Measurements from ENCODE around the gene OR6X1. TPM values are rescaled to one million over a fixed set of nuclear protein-coding genes. Genes with fewer than 3 reads are reported as not detected.

OR6X1 gene
- total and polyA plus RNA-seq, 2 of the 8 experiments (the other 6 are each of a cell fraction or from before 2014, with no cell fraction given), result not detected

- no peak overlapping the region for H3K9ac ChIP-seq (replicated peaks in 1 of 4; ENCODE audit: extremely low read depth in 1 of 4, low read depth in 3 of 4, low read length in 3 of 4)
- peaks cover 18% of the 10 kb centered on the region for H3K79me1 ChIP-seq (ENCODE audit: low read depth, low read length)
- no peak overlapping the region for H3K4ac ChIP-seq (replicated peaks; ENCODE audit: insufficient read length, low read depth, low read length)
- H3K27ac ChIP-seq (ENCODE audit: low read depth, low read length), result no peak overlapping the region
- no peaks in the 10 kb centered on the region; the same call in 1 of the 2 replicates for H3K23me2 ChIP-seq (ENCODE audit: low read depth, low read length)
- H2BK12ac ChIP-seq (ENCODE audit: low read depth, low read length), result no peak overlapping the region
- H2BK5ac ChIP-seq (ENCODE audit: low read depth, low read length), result peak overlapping the region; percentile 36; the same call in 1 of the 2 replicates
- peaks cover 10 to 41% of the 10 kb centered on the region in 2 experiments; a peak in 3 of 4 replicates for H3K79me2 ChIP-seq (ENCODE audit: control insufficient read depth in 1 of 2, insufficient read depth in 2 of 2, low read length in 2 of 2)
- H2AK5ac ChIP-seq (ENCODE audit: low read depth, low read length), result no peak overlapping the region
- no peak overlapping the region for H3K14ac ChIP-seq (ENCODE audit: insufficient read length)
- H2BK15ac ChIP-seq (ENCODE audit: low read length), result no peak overlapping the region
- FAIRE-seq (no peak), DNase-seq (ENCODE audit: low read depth in 1 of 2, low spot score in 2 of 2) (no peak)
- no peak overlapping the region for H3K4me3 ChIP-seq (ENCODE audit: extremely low read depth in 1 of 4, insufficient read depth in 2 of 4, low read depth in 3 of 4, low read length in 4 of 4)
- POLR2A ChIA-PET (ENCODE audit: partially characterized antibody), result interaction anchor here (1.1 to 1.3 kb wide), 3 partner anchors 8 to 12 kb away, joined by 3 to 6 read pairs (median 6); partner anchors contain the start of gene ZNF202
- H2BK20ac ChIP-seq (ENCODE audit: low read length), result no peak overlapping the region
- H2AFZ ChIP-seq (ENCODE audit: low read length), result no peak overlapping the region
- H3K4me2 ChIP-seq (ENCODE audit: insufficient read depth in 1 of 2, low read depth in 2 of 2, low read length in 2 of 2), result no peak overlapping the region
- H3K4me1 ChIP-seq (replicated peaks in 1 of 4; ENCODE audit: control insufficient read depth in 3 of 4, insufficient read depth in 4 of 4, low read length in 3 of 4), result no peaks in the 10 kb centered on the region
- H4K91ac ChIP-seq (replicated peaks; ENCODE audit: insufficient read length, low read length), result no peak overlapping the region
- no peak overlapping the region for H2BK120ac ChIP-seq (replicated peaks; ENCODE audit: low read depth, low read length)
- peaks cover 59 to 89% (median 78%) of the 10 kb centered on the region in 4 experiments for H3K36me3 ChIP-seq (ENCODE audit: control insufficient read depth in 2 of 4, insufficient read depth in 4 of 4, low read length in 3 of 4)
- no peaks in the 10 kb centered on the region for H3K27me3 ChIP-seq (replicated peaks in 1 of 4; ENCODE audit: control insufficient read depth in 3 of 4, extremely low read depth in 1 of 4, insufficient read depth in 3 of 4, low read length in 3 of 4)
- H3K56ac ChIP-seq (replicated peaks; ENCODE audit: insufficient read length, low read depth, low read length), result no peak overlapping the region
- H3K23ac ChIP-seq (ENCODE audit: insufficient read length), result no peak overlapping the region
- H4K8ac ChIP-seq (ENCODE audit: extremely low read depth, insufficient read depth, low read length), result no peak overlapping the region
- WGBS, 2 experiments (ENCODE audit: extremely low coverage in 1 of 2, insufficient coverage in 1 of 2, insufficient read length in 1 of 2, insufficient replicate concordance in 2 of 2, low coverage in 1 of 2, low lambda C conversion rate in 2 of 2, missing lambda C conversion rate in 1 of 2), result 92% methylated on average over 8 of the region's 8 CpGs; no CpG with 5 or more reads in 1 of the 2 experiments
- no peak overlapping the region for H4K5ac ChIP-seq (ENCODE audit: insufficient read length, low read depth, low read length)
- H3K18ac ChIP-seq (ENCODE audit: extremely low read depth, low read length), result no peak overlapping the region
- CTCF ChIA-PET (ENCODE audit: partially characterized antibody), result interaction anchor here (0.9 to 4.1 kb wide), 5 partner anchors 9 to 342 kb away, joined by 5 to 21 read pairs (median 5); no protein-coding TSS in a partner anchor
- no peaks in the 10 kb centered on the region for H4K20me1 ChIP-seq (replicated peaks in 1 of 2; ENCODE audit: control insufficient read depth in 1 of 2, insufficient read depth in 2 of 2, low read length in 2 of 2)
- H3K9me3 ChIP-seq (ENCODE audit: insufficient read depth in 2 of 2, low read depth in 1 of 2, low read length in 1 of 2), result peaks cover 3 to 12% of the 10 kb centered on the region in 2 experiments; a peak in 2 of 4 replicates
- TF ChIP-seq KDM5A (IDR thresholded peaks at IDR 0.05; ENCODE audit: low read length) (no peak), MAX (IDR thresholded peaks at IDR 0.05) (no peak), TEAD4 (IDR thresholded peaks at IDR 0.05; ENCODE audit: low read depth, low read length) (no peak), ASH2L (IDR thresholded peaks at IDR 0.05; ENCODE audit: low read length) (no peak), GABPA (IDR thresholded peaks at IDR 0.05; ENCODE audit: borderline replicate concordance, insufficient read depth, low read length) (no peak), CBX8 (IDR thresholded peaks at IDR 0.05; ENCODE audit: borderline replicate concordance, low read depth, low read length) (no peak), BRCA1 (IDR thresholded peaks at IDR 0.05; ENCODE audit: low read depth, low read length) (no peak), SRF (IDR thresholded peaks at IDR 0.05; ENCODE audit: low read depth, low read length) (no peak), HDAC2 (IDR thresholded peaks at IDR 0.05; ENCODE audit: borderline replicate concordance in 1 of 2, low read depth in 2 of 2, low read length in 2 of 2) (no peak), ATF2 (IDR thresholded peaks at IDR 0.05; ENCODE audit: low read length) (no peak)
- TF ChIP-seq, protein P1, sequence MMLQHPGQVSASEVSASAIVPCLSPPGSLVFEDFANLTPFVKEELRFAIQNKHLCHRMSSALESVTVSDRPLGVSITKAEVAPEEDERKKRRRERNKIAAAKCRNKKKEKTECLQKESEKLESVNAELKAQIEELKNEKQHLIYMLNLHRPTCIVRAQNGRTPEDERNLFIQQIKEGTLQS (IDR thresholded peaks at IDR 0.05; ENCODE audit: insufficient read depth, low read depth, low read length), result no peak
These were observed 24.7 kb downstream of the OR6X1 start for GRCh38 chr11:123729602-123730001.
